ENCODE results near the gene CKMT2.
"Not testable (repeated sequence)": the region's sequence is repeated elsewhere in the genome, so short reads cannot be mapped to it uniquely, and the experiment has no call there.

The CKMT2 gene

GRCh38 chr5:81253875-81254274 is 20.8 kb downstream of the CKMT2 start:
- no peak for DNase-seq

- DNase-seq = no peak
These were observed 21.9 kb downstream of the CKMT2 start for GRCh38 chr5:81254886-81255559.

- DNase-seq = no peak
These were observed 23.6 kb downstream of the CKMT2 start for GRCh38 chr5:81256766-81257165.

- DNase-seq = not testable (repeated sequence)
These were observed 29.7 kb downstream of the CKMT2 start for GRCh38 chr5:81262796-81263195.

GRCh38 chr5:81265101-81265500 is 32.0 kb downstream of the CKMT2 start:
- DNase-seq = peak; percentile 24

- peak; percentile 86 for DNase-seq
These were observed 35.5 kb downstream of the CKMT2 start for GRCh38 chr5:81268521-81269196.

GRCh38 chr5:81269751-81270393 is 36.8 kb downstream of the CKMT2 start:
- peak; percentile 30 for DNase-seq

- DNase-seq = not testable (repeated sequence)
These were observed 37.4 kb downstream of the CKMT2 start for GRCh38 chr5:81270394-81271027.

GRCh38 chr5:81283976-81284375 is 50.9 kb downstream of the CKMT2 start:
- no peak for DNase-seq

- no peak for DNase-seq
These were observed 53.0 kb downstream of the CKMT2 start for GRCh38 chr5:81286059-81286617.

- DNase-seq = no peak
These were observed 54.9 kb downstream of the CKMT2 start for GRCh38 chr5:81288021-81288433.

GRCh38 chr5:81290146-81290545 is 57.0 kb downstream of the CKMT2 start:
- DNase-seq = peak; percentile 7

GRCh38 chr5:81292130-81292529 is 59.0 kb downstream of the CKMT2 start:
- no peak for DNase-seq

GRCh38 chr5:81294021-81294420 is 60.9 kb downstream of the CKMT2 start:
- DNase-seq = not testable (repeated sequence)

- DNase-seq = no peak
These were observed 64.4 kb downstream of the CKMT2 start for GRCh38 chr5:81297531-81297930.

- no peak for DNase-seq
These were observed 67.8 kb downstream of the CKMT2 start for GRCh38 chr5:81300921-81301270.

GRCh38 chr5:81301271-81302015 is 68.3 kb downstream of the CKMT2 start, which contains the start of gene ZCCHC9:
TSS of gene ZCCHC9 (plus strand) at chr5:81301587. CDS start at chr5:81304758, 3,171 bp downstream.
- peak; percentile 96 for DNase-seq

GRCh38 chr5:81302596-81302995 is 69.5 kb downstream of the CKMT2 start:
- DNase-seq = peak; percentile 27

- DNase-seq = peak; percentile 63
These were observed 70.4 kb downstream of the CKMT2 start for GRCh38 chr5:81303563-81303962.

GRCh38 chr5:81305785-81306184 is 72.7 kb downstream of the CKMT2 start:
- DNase-seq = no peak

GRCh38 chr5:81308836-81309235 is 75.7 kb downstream of the CKMT2 start:
- no peak for DNase-seq

- no peak for DNase-seq
These were observed 77.4 kb downstream of the CKMT2 start for GRCh38 chr5:81310402-81311063.

Data from fibroblast of skin of right biceps (primary cell).